Testis (tissue), 3 donors: Measurements from ENCODE around the gene IL1RL1. TPM values are rescaled to one million over a fixed set of nuclear protein-coding genes. Genes with fewer than 3 reads are reported as not detected.

Experiments used
- DNase-seq: peaks from one replicate; pipeline ENCODE4 v3.0.0-alpha.2; 2019
- H3K27ac ChIP-seq, 2 donors: fragments of 200-600 bp; sonication (generic); one replicate each; pipeline ENCODE4 v1.5.1; 2019
- H3K27me3 ChIP-seq: fragments of 200-600 bp; sonication (generic); one replicate; pipeline ENCODE4 v1.5.1; 2019
- H3K36me3 ChIP-seq: fragments of 200-600 bp; sonication (generic); one replicate; pipeline ENCODE4 v1.5.1; 2017; ENCODE audit warnings: low read depth; ENCODE audit errors: missing control alignments
- H3K4me1 ChIP-seq: fragments of 200-600 bp; sonication (generic); one replicate; pipeline ENCODE4 v1.5.1; 2019
- H3K4me3 ChIP-seq, 2 donors: fragments of 200-600 bp; sonication (generic); one replicate each; pipeline ENCODE4 v1.5.1; 2017 to 2019
- H3K9me3 ChIP-seq: fragments of 200-600 bp; sonication (generic); one replicate; pipeline ENCODE4 v1.5.1; 2017
- CTCF ChIP-seq, 3 experiments: fragments of 450-650 bp in 2 of 3; fragments of 200-600 bp in 1 of 3; sonication (generic) in 1 of 3; IDR thresholded peaks; one replicate each; pipeline ENCODE4 v1.5.1; 2016 to 2019; ENCODE audit warnings: antibody characterized with exemption in 3 of 3, mild to moderate bottlenecking in 2 of 3, moderate library complexity in 1 of 3
- POLR2A ChIP-seq: fragments of 450-650 bp; IDR thresholded peaks from one replicate; pipeline ENCODE4 v1.6.1; 2017; ENCODE audit warnings: antibody characterized with exemption, mild to moderate bottlenecking, moderate library complexity
- WGBS, 2 donors: methylation state at CpG; one replicate each; pipeline ENCODE4 v1.1.5; 2018; 5-methylcytosine and 5-hydroxymethylcytosine counted together
- intact Hi-C: fragments of 100-400 bp; cut with DNase I; formaldehyde crosslinking; loops from one replicate; pipeline ENCODE4 v1.15.1; 2023; ENCODE audit warnings: low total_unique reads
- polyA plus RNA-seq: library from polyadenylated mRNA; stranded (reverse); fragments of 350-450 nt; fragmentation: Illumina TruSeq; extraction: RNeasy Lipid Tissue Mini Kit (QIAGEN cat#74804); gene quantifications from one replicate; pipeline ENCODE4 v1.2.3, GENCODE V29; 2014; ENCODE audit warnings: low read depth, low replicate concordance; ENCODE audit not compliant: insufficient read depth
- total RNA-seq, 2 donors: library from RNA; depleted of rRNA; stranded (reverse); fragments of >200 nt; gene quantifications; one replicate each; pipeline ENCODE4 v1.2.3, GENCODE V29; 2016

Gene IL1RL1
- total and polyA plus RNA-seq, 3 donors from 2014 or later = 0.78 to 5.8 (median 1.0) TPM

- WGBS, 2 donors = 80 to 84% methylated on average over 8 of the region's 8 CpGs
- Histone ChIP-seq H3K4me3 (no peak overlapping the region), H3K27ac (no peak overlapping the region), H3K27me3 (no peaks in the 10 kb centered on the region), H3K9me3 (no peaks in the 10 kb centered on the region), H3K4me1 (no peaks in the 10 kb centered on the region), H3K36me3 (no peaks in the 10 kb centered on the region)
- intact Hi-C loops = no loop called here
- no peak for DNase-seq
- TF ChIP-seq CTCF (IDR thresholded peaks at IDR 0.05) (no peak), POLR2A (no peak)
Observed at GRCh38 chr2:102313471-102313870, 2.1 kb downstream of the IL1RL1 start.

DNA sequence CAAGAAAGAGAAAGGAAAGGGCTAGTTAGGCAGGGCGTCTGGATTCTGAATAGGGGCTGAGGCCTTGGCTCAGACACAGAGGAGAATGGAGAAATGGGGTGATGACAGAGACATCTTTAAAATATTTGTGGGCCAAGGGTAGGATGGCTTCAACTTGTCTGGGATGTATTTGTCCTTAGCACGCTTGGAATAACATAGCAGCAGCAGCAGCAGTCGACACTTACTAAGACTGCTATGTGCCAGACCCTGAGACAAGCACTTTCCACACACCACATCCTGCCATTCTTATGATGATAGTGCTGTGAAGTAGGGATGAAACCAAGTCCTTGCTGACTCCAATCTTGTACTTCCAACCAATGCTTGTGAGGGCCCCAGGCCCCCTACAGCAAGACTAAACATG, 2.6 kb downstream of the IL1RL1 start:
- DNase-seq = no peak
- Histone ChIP-seq H3K4me1 (no peaks in the 10 kb centered on the region), H3K27ac (no peak overlapping the region), H3K9me3 (no peaks in the 10 kb centered on the region), H3K27me3 (no peaks in the 10 kb centered on the region), H3K36me3 (no peaks in the 10 kb centered on the region), H3K4me3 (no peak overlapping the region)
- WGBS, 2 donors = 88 to 94% methylated on average over 3 of the region's 3 CpGs
- intact Hi-C loops = no loop called here
- no peak for TF ChIP-seq POLR2A
- TF ChIP-seq CTCF (IDR thresholded peaks at IDR 0.05) = no peak

GRCh38 chr2:102315921-102316320, 4.6 kb downstream of the IL1RL1 start:
- H3K27ac ChIP-seq = no peak overlapping the region
- DNase-seq = no peak
- intact Hi-C loops = no loop called here
- no peak overlapping the region for H3K4me3 ChIP-seq
- no peaks in the 10 kb centered on the region for H3K9me3 ChIP-seq
- no peaks in the 10 kb centered on the region for H3K36me3 ChIP-seq
- TF ChIP-seq CTCF (IDR thresholded peaks at IDR 0.05) (no peak), POLR2A (no peak)
- no peaks in the 10 kb centered on the region for H3K27me3 ChIP-seq
- no peaks in the 10 kb centered on the region for H3K4me1 ChIP-seq
- WGBS, 2 donors = 91 to 93% methylated on average over 2 of the region's 2 CpGs

DNA sequence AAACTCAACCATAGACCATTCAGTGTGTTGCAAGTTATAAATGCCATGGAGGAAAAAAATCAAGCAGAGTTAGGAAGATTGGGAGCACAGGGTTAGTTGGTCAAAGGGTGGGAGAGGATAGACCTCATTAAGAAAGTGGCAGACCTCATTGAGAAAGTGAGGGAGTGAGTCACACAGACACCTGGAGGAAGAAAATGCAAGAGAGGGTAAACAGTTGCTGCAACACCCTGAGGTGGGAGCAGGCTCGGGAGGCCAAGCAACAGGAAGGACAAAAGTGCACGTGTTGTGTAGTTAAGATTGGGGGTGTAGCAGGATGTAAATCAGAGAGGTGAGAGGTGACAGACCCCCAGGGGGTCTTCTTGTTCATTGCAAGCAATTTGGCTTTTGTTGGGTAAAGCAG, 6.4 kb downstream of the IL1RL1 start:
- H3K4me1 ChIP-seq = no peaks in the 10 kb centered on the region
- no peak for DNase-seq
- WGBS, 2 donors = 35 to 52% methylated on average over 2 of the region's 2 CpGs
- no peaks in the 10 kb centered on the region for H3K9me3 ChIP-seq
- no peak overlapping the region for H3K4me3 ChIP-seq
- no peak overlapping the region for H3K27ac ChIP-seq
- intact Hi-C loops = no loop called here
- no peaks in the 10 kb centered on the region for H3K36me3 ChIP-seq
- H3K27me3 ChIP-seq = no peaks in the 10 kb centered on the region
- TF ChIP-seq CTCF (IDR thresholded peaks at IDR 0.05) (no peak), POLR2A (no peak)

- intact Hi-C loops = no loop called here
- no peaks in the 10 kb centered on the region for H3K27me3 ChIP-seq
- WGBS, 2 donors = 89 to 96% methylated on average over 2 of the region's 2 CpGs
- no peak for TF ChIP-seq CTCF (IDR thresholded peaks at IDR 0.05)
- no peak for TF ChIP-seq POLR2A
- no peak for DNase-seq
- H3K36me3 ChIP-seq = no peaks in the 10 kb centered on the region
- H3K4me1 ChIP-seq = no peaks in the 10 kb centered on the region
- H3K9me3 ChIP-seq = no peaks in the 10 kb centered on the region
- H3K27ac ChIP-seq = no peak overlapping the region
- no peak overlapping the region for H3K4me3 ChIP-seq
Observed at GRCh38 chr2:102318437-102318836, 7.1 kb downstream of the IL1RL1 start.
